Colon (tissue), 2 donors: ENCODE measurements around the gene SLX9.
"Not testable (repeated sequence)": the region's sequence is repeated elsewhere in the genome, so short reads cannot be mapped to it uniquely, and the experiment has no call there.

Source experiments
- FAIRE-seq: peaks from 2 replicates; lab custom pipeline; 2012; peaks lifted over from hg19 to GRCh38; lab: Jason Lieb, UNC
- donor health status: control.
- donor health status: control.

Gene SLX9

GRCh38 chr21:44960141-44961092 is 20.6 kb downstream of the SLX9 start:
- FAIRE-seq: no peak

GRCh38 chr21:44962403-44962966 is 22.7 kb downstream of the SLX9 start:
- no peak for FAIRE-seq

- no peak for FAIRE-seq
Observed at GRCh38 chr21:44964381-44964780, 24.6 kb downstream of the SLX9 start.

DNA sequence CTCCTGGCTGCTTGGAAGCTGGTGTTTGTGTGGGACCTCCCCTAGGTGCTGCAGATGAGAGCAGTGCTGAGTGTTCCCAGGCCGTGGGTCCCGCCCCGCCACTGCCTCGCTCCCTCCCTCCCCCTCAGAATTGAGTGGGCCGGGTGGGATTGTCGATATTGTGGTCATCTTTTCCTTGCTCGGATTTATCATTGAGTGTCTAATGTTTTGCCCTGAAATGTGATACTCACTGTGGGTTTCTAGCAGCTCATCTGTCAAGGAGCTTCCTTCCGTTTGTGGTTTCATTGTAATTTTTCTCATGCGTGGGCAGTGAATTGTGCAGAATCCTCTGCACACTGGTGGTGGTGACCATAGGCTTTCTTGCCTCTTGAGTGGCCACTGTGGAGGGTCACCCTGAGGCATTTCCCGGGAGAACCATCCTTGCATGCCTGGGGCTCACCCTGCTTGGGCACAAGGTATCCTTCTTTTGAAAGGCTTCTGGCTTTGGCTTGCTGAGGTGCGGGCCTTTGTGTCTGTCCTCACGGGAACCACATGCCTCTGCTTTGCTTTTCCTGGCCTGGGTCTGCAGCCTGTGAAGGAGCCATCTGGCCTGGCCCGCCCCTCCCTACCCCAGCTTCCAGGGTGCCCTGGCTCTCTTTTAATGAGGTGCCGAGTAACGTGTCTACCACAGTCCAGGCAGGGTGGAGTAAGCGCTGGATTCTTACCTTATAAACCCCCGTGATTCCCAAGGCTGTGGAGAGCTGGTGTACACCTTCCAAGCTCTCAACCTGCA is 25.6 kb downstream of the SLX9 start:
- no peak for FAIRE-seq

DNA sequence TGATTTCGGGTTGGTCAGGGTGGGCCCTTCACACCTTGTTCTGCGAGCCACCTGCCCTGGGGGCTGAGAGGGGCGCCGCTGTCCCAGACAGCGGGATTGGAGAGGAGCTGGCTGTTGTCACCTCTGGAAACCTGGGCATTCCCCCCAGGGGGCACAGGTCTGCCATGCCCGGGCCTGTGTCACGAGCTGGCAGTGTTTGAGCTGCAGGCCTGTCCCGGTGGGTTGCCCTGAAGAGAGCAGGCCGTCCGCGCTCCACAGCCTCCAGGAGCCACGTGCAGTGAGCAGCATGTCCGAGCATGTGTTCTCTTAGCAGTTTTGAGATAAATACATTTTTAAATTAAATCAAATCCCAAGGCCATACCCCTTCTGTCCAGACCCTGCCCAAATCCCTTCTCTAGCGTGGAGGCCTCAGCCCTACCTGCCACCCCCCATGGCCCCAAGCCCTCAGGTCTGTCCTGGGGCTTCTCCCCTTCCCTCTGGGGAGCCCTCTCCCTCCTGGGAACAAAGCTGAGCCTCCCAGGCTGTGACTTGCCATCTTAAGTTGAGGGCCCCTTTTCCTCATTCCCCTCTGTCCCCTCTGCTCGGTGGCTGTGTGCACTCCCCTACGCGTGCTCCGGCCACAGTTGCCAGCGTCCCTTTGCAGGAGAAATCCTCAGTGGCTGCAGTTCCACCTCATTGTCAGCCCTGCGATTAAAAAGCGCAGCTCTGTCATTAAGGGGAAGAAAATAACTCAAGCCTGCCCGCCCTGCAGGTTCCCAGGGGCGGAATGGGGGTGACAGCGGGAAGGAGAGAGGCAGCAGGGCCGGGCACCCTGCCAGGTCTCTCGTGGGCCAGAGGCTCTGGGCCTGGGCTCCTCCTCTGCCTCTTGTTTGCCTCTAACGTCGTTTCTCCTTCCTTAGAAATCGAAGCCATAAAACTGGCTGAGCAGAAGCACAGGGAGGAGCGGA is 26.6 kb downstream of the SLX9 start:
- no peak for FAIRE-seq

GRCh38 chr21:44967082-44968047 is 27.5 kb downstream of the SLX9 start:
- no peak for FAIRE-seq

- no peak for FAIRE-seq
Observed at GRCh38 chr21:44969066-44969670, 29.3 kb downstream of the SLX9 start.

- no peak for FAIRE-seq
Observed at GRCh38 chr21:44969931-44970755, 30.3 kb downstream of the SLX9 start.

- FAIRE-seq: no peak
Observed at GRCh38 chr21:44970766-44971671, 31.2 kb downstream of the SLX9 start.

DNA sequence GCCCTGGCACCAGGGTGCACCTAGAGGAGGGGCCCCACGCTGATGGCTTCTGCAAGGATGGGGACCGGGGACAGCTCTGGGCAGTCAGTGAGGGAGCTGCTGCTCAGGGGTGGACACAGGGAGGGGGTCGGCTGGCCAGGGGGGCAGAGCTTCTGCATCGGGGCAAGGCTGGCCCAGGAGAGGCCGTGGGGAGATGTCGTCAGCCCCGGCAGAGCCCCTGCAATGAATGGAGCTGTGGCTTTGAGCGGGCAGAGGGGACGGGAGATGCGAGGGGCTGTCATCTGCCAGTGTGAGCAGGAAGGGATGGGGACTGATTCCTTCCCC is 31.8 kb downstream of the SLX9 start:
- no peak for FAIRE-seq

GRCh38 chr21:44972301-44972814 is 32.5 kb downstream of the SLX9 start:
- FAIRE-seq: no peak

DNA sequence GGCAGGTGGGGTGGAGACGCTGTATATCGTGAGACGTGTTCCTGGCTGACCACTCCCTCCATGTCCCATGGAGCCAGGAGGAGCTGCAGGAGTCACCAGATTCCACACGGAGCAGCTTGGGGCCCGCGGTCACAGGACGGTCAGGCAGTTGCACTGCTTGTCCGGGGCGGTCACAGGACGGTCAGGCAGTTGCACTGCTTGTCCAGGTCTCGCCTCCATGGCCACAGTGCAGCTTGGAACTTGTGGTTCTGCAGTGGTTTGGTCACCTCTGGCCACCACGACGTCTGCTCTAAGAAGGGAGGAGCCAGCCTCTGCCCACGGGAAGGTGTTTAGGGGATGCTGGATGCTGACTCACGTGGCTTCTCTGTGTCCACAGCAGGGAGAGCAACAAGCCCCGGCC is 33.0 kb downstream of the SLX9 start:
- no peak for FAIRE-seq

GRCh38 chr21:44973598-44973997 is 33.8 kb downstream of the SLX9 start:
- no peak for FAIRE-seq

DNA sequence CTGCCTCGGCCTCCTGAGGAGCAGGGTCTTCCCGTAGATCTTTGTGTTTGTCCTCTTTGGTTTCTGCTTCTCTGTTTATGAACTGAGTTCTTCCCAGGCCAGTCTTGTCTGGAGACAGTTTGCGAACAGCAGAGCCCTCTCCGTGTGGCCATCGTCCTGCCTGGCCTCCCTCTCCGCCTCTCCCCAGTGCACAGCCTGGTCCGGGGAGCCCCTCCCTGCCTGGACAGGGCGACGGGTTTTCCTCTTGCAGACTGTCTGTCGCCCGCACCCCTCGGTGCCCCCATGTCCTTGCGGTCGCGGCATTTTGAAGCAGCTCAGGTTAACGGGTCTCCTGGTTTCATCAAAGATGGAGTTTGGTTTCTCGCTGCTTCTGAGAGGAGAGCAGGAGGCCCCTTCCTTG is 34.8 kb downstream of the SLX9 start:
- FAIRE-seq: no peak

GRCh38 chr21:44975720-44976555 is 36.1 kb downstream of the SLX9 start:
- FAIRE-seq: no peak

- FAIRE-seq: not testable (repeated sequence)
Observed at GRCh38 chr21:44976556-44977393, 36.9 kb downstream of the SLX9 start.
